HCT116 (cell line): ENCODE results near the gene ANKRD9. TPM values are rescaled to one million over a fixed set of nuclear protein-coding genes. Genes with fewer than 3 reads are reported as not detected.

Source experiments
- ATAC-seq: fragments of 200-7000 bp; cut with Tn5 transposase; 2 replicates; pipeline ENCODE4 v1.9.1; 2020; ENCODE audit warnings: mild to moderate bottlenecking, moderate library complexity
- BruUV-seq: library from RNA; stranded (reverse); fragments of 400-500 nt; replicated peaks from 2 replicates; lab custom pipeline; 2021; lab: Mats Ljungman, UMichigan
- CTCF ChIA-PET: fragments of 300-600 bp; sonication (Branson Sonifier 250); formaldehyde crosslinking; loops from one replicate; lab custom pipeline; 2021; ENCODE audit warnings: antibody characterized with exemption; lab: Charles Lee
- POLR2A ChIA-PET: fragments of 300-600, 350-600 bp; sonication (Branson Sonifier 250); formaldehyde crosslinking; loops from one replicate; lab custom pipeline; 2021; ENCODE audit warnings: antibody characterized with exemption; lab: Charles Lee
- RAD21 ChIA-PET, 2 experiments: fragments of 300-600 bp; sonication (Branson Sonifier 250); formaldehyde crosslinking; loops; one replicate each; lab custom pipeline; 2023; ENCODE audit warnings: low total read pairs in 2 of 2; ENCODE audit not compliant: uncharacterized antibody in 2 of 2, unreplicated experiment in 2 of 2, low non-redundant PET in 1 of 2; lab: Charles Lee
- DNase-seq: peaks from one replicate; pipeline ENCODE4 v3.0.0-alpha.2; 2010; ENCODE audit warnings: low read depth, low spot score
- H2AFZ ChIP-seq: fragments of 200-600 bp; shearing (Covaris generic), sonication (generic); 2 replicates; pipeline ENCODE4 v1.6.1; 2017; ENCODE audit warnings: low read depth, mixed run types, mixed read lengths, antibody characterized with exemption, low read length; ENCODE audit not compliant: poor library complexity, severe bottlenecking
- H3K27ac ChIP-seq: 2 replicates; pipeline ENCODE4 v1.5.1; 2012; ENCODE audit warnings: low read depth, low read length
- H3K27me3 ChIP-seq: fragments of 200-600 bp; sonication (generic); 2 replicates; pipeline ENCODE4 v1.6.1; 2016; ENCODE audit warnings: mixed run types, low read length, mixed read lengths; ENCODE audit not compliant: insufficient read depth
- H3K36me3 ChIP-seq, 2 experiments: fragments of 200-500 bp in 1 of 2; fragments of 200-600 bp in 1 of 2; sonication (Bioruptor generic) in 1 of 2; sonication (generic) in 1 of 2; 2 replicates each; pipeline versions ENCODE4 v1.5.1 to v1.6.1; 2014 to 2016; ENCODE audit warnings: low read length in 2 of 2, inconsistent platforms in 1 of 2, mixed read lengths in 1 of 2, mixed run types in 1 of 2; ENCODE audit not compliant: insufficient read depth in 2 of 2, control insufficient read depth in 1 of 2
- H3K4me1 ChIP-seq, 2 experiments: fragments of 200-600 bp in 1 of 2; sonication (generic) in 1 of 2; 2 replicates each; pipeline versions ENCODE4 v1.5.1 to v1.6.1; 2012 to 2017; ENCODE audit warnings: low read length in 2 of 2, inconsistent platforms in 1 of 2, mild to moderate bottlenecking in 1 of 2, mixed read lengths in 1 of 2, mixed run types in 1 of 2, moderate library complexity in 1 of 2; ENCODE audit not compliant: insufficient read depth in 2 of 2, control insufficient read depth in 1 of 2
- H3K4me2 ChIP-seq: fragments of 200-600 bp; sonication (generic); 2 replicates; pipeline ENCODE4 v1.6.1; 2017; ENCODE audit warnings: mixed run types, low read length, mixed read lengths
- H3K4me3 ChIP-seq, 2 experiments: fragments of 200-600 bp in 1 of 2; sonication (generic) in 1 of 2; replicated peaks in 1 of 2; 2 replicates each; pipeline ENCODE4 v1.5.1; 2011 to 2016; ENCODE audit warnings: low read length in 2 of 2, control low read depth in 1 of 2, low read depth in 1 of 2, mild to moderate bottlenecking in 1 of 2, mixed read lengths in 1 of 2, mixed run types in 1 of 2
- H3K79me2 ChIP-seq: fragments of 200-600 bp; sonication (generic); 2 replicates; pipeline ENCODE4 v1.6.1; 2017; ENCODE audit warnings: mild to moderate bottlenecking, mixed run types, low read length, moderate library complexity, mixed read lengths; ENCODE audit not compliant: insufficient read depth
- H3K9ac ChIP-seq: fragments of 200-600 bp; sonication (generic); 2 replicates; pipeline ENCODE4 v1.6.1; 2016; ENCODE audit warnings: low read length, mixed read lengths
- H3K9me2 ChIP-seq: fragments of 200-600 bp; sonication (generic), shearing (Covaris generic); 2 replicates; pipeline ENCODE4 v1.6.1; 2017; ENCODE audit warnings: mixed run types, mild to moderate bottlenecking, moderate library complexity; ENCODE audit not compliant: insufficient read depth
- H3K9me3 ChIP-seq, 2 experiments: fragments of 200-500 bp in 1 of 2; fragments of 200-600 bp in 1 of 2; sonication (Bioruptor generic) in 1 of 2; sonication (generic) in 1 of 2; 2 replicates each; pipeline ENCODE4 v1.6.1; 2014 to 2017; ENCODE audit warnings: low read length in 2 of 2, mixed read lengths in 2 of 2, inconsistent platforms in 1 of 2, low read depth in 1 of 2, mild to moderate bottlenecking in 1 of 2, mixed run types in 1 of 2, moderate library complexity in 1 of 2; ENCODE audit not compliant: control insufficient read depth in 1 of 2, insufficient read depth in 1 of 2
- H4K20me1 ChIP-seq: fragments of 200-600 bp; sonication (generic), shearing (Covaris generic); 2 replicates; pipeline ENCODE4 v1.6.1; 2017; ENCODE audit warnings: mixed run types, mild to moderate bottlenecking, moderate library complexity; ENCODE audit not compliant: insufficient read depth
- CBX3 ChIP-seq: IDR thresholded peaks from 2 replicates; pipeline ENCODE4 v1.6.1; 2012; ENCODE audit warnings: low read depth
- CEBPB ChIP-seq: IDR thresholded peaks from 2 replicates; pipeline ENCODE4 v1.6.1; 2012; ENCODE audit warnings: low read depth
- EGR1 ChIP-seq: IDR thresholded peaks from 2 replicates; pipeline ENCODE4 v1.6.1; 2012; ENCODE audit warnings: low read depth
- EZH2phosphoT487 ChIP-seq: fragments of 200-600 bp; IDR thresholded peaks from 2 replicates; pipeline ENCODE4 v1.6.1; 2018; ENCODE audit warnings: antibody characterized with exemption, borderline replicate concordance
- FOSL1 ChIP-seq: IDR thresholded peaks from 2 replicates; pipeline ENCODE4 v1.6.1; 2012; ENCODE audit warnings: low read depth
- MAX ChIP-seq: IDR thresholded peaks from 2 replicates; pipeline ENCODE4 v1.6.1; 2012
- POLR2AphosphoS5 ChIP-seq: IDR thresholded peaks from 2 replicates; pipeline ENCODE4 v1.6.1; 2011; ENCODE audit warnings: mild to moderate bottlenecking, low read depth, low read length, moderate library complexity
- RAD21 ChIP-seq: IDR thresholded peaks from 2 replicates; pipeline ENCODE4 v1.6.1; 2012; ENCODE audit warnings: low read depth, mild to moderate bottlenecking
- REST ChIP-seq: IDR thresholded peaks from 2 replicates; pipeline ENCODE4 v1.6.1; 2012; ENCODE audit warnings: low read depth
- SP1 ChIP-seq: IDR thresholded peaks from 2 replicates; pipeline ENCODE4 v1.6.1; 2012; ENCODE audit warnings: low read depth
- SRF ChIP-seq: IDR thresholded peaks from 2 replicates; pipeline ENCODE4 v1.6.1; 2012; ENCODE audit warnings: low read depth
- TCF7L2 ChIP-seq: IDR thresholded peaks from 2 replicates; pipeline ENCODE4 v1.7.0; 2011; ENCODE audit warnings: borderline replicate concordance, inconsistent platforms; ENCODE audit not compliant: insufficient read depth, insufficient read length; ENCODE audit errors: extremely low read depth
- ZFX ChIP-seq: fragments of 450-650 bp; IDR thresholded peaks from 2 replicates; pipeline ENCODE4 v1.6.1; 2017
- ZNF274 ChIP-seq: fragments of 200-500 bp; sonication (Bioruptor generic); IDR thresholded peaks from 2 replicates; pipeline ENCODE4 v1.6.1; 2014; ENCODE audit warnings: mild to moderate bottlenecking, low read depth, low read length, inconsistent platforms
- intact Hi-C: fragments of 100-400 bp; cut with micrococcal nuclease; formaldehyde crosslinking; loops from 2 replicates; pipeline ENCODE4 v1.10.0; 2022
- total RNA-seq: library from RNA; stranded (reverse); gene quantifications from one replicate; pipeline ENCODE4 v1.2.1, GENCODE V29; 2021; ENCODE audit not compliant: unreplicated experiment

The ANKRD9 gene
- total RNA-seq, 1 experiment from 2014 or later, result 29.0 TPM

GRCh38 chr14:102513899-102514772 is 4.6 kb upstream of the ANKRD9 start:
- DNase-seq (no peak), ATAC-seq (no peak)
- no peaks in the 10 kb centered on the region for H3K27me3 ChIP-seq
- no peak overlapping the region for H3K4me3 ChIP-seq
- no peaks in the 10 kb centered on the region for H3K9me2 ChIP-seq
- H3K27ac ChIP-seq, result no peak overlapping the region
- BruUV-seq, result no TSS peak
- no peaks in the 10 kb centered on the region for H4K20me1 ChIP-seq
- intact Hi-C loops, result no loop called here
- H3K9ac ChIP-seq, result no peak overlapping the region
- H3K79me2 ChIP-seq, result no peaks in the 10 kb centered on the region
- ChIA-PET RAD21 (no interaction called here), POLR2A (no interaction called here), CTCF (interaction anchor here (1.1 to 2.1 kb wide), 2 partner anchors 11 to 76 kb away, joined by 7 read pairs; no protein-coding TSS in a partner anchor)
- H2AFZ ChIP-seq, result no peak overlapping the region
- H3K9me3 ChIP-seq, result no peaks in the 10 kb centered on the region
- no peak overlapping the region for H3K4me2 ChIP-seq
- TF ChIP-seq ZFX (no peak), MAX (no peak), RAD21 (no peak), REST (no peak), SP1 (no peak), EGR1 (no peak), ZNF274 (no peak), POLR2AphosphoS5 (no peak), CEBPB (no peak), FOSL1 (no peak), SRF (no peak), CBX3 (no peak), TCF7L2 (no peak), EZH2phosphoT487 (no peak)
- peaks cover 18 to 23% of the 10 kb centered on the region in 2 experiments for H3K4me1 ChIP-seq
- H3K36me3 ChIP-seq, result no peaks in the 10 kb centered on the region
